Measurements from ENCODE around the gene ANKRD45.
"Not testable (repeated sequence)": the region's sequence is repeated elsewhere in the genome, so short reads cannot be mapped to it uniquely, and the experiment has no call there.

Gene ANKRD45

DNA sequence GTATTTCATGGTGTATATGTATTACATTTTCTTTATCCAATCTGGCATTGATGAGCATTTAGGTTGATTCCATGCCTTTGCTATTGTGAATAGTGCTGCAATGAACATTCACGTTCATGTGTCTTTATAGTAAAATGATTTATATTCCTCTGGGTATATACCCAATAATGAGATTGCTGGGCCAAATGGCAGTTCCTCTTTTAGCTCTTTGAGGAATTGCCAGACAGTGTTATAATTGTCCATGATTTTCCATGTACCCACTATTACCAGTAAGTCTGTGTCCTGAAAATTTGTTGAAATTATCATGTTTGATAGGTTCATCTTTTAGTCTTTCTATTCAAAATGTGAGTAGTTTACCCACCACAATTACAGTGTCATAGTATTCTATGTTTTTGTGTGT lies 101.2 kb downstream of the ANKRD45 start:
- DNase-seq: no peak

- DNase-seq: not testable (repeated sequence)
Measured at GRCh38 chr1:173563846-173564245, 105.8 kb downstream of the ANKRD45 start.

- no peak for DNase-seq
Measured at GRCh38 chr1:173562813-173563212, 106.8 kb downstream of the ANKRD45 start.

DNA sequence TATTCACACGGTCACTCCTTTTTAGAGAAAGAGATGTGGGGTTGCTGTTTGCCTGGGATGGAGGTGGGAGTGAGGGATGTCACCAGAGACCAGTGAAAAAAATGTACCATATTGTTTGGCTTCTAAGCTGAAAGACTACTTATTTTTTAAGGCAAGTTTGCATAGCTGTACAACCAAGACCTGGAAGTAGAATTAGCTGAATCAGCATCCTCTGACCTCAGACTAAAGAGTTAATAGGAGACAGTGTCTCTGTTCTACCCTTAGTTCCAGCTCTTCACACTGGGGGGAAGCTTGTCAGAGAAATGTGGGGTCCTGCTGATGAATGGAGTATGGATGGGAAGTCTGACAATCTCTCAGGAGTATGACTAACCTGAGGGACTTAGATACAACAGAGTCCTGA lies 108.4 kb downstream of the ANKRD45 start:
- no peak for DNase-seq

DNA sequence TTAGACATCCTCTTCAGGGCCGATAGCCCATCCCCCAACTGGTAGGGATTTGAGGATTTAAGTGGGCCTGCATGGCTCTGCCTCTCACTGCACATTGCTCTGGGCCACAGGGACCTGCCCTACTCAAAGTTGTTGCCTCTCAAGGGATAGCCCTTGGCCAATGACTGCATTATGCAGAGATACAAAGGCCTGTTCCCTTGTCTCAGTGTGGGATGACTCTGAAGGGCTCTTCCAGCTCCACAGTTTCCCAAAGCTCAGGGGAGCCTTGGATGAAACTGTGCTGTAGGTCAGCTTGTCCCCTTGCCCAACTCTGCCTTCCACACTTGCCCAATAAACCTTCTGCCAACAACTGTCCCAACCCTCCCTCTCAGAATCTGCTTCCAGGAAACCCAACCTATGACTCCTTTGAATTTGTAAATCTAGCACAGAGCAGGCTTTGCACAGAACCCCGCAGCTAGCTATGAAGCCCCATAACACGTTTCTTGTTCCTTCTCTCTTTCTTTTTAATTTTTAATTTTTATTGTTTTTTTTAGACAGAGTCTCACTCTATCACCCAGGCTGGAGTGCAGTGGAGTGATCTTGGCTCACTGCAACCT lies 109.3 kb downstream of the ANKRD45 start:
- DNase-seq: no peak
